Right lobe of liver (tissue), 6 donors: ENCODE measurements around the gene P2RY11. TPM values are rescaled to one million over a fixed set of nuclear protein-coding genes. Genes with fewer than 3 reads are reported as not detected.
A peak's percentile ranks its signal among the peaks of the same experiment; 100 is the strongest.

ENCODE experiments used
- ATAC-seq, 4 donors: fragments of 200-7000 bp; cut with Tn5 transposase; one replicate each; pipeline ENCODE4 v1.9.1; 2020; ENCODE audit warnings: mild to moderate bottlenecking in 4 of 4, moderate library complexity in 4 of 4
- DNase-seq, 3 donors: peaks; one replicate each; pipeline ENCODE4 v3.0.0-alpha.2; 2020
- H3K27ac ChIP-seq, 3 donors: fragments of 200-600 bp; one replicate each; pipeline ENCODE4 v1.8.0; 2022
- H3K27me3 ChIP-seq, 2 donors: fragments of 200-600 bp; one replicate each; pipeline ENCODE4 v1.8.0; 2022
- H3K36me3 ChIP-seq, 4 donors: fragments of 200-600 bp; sonication (generic) in 1 of 4; one replicate each; pipeline versions ENCODE4 v1.5.1 to v1.8.0; 2017 to 2022; ENCODE audit warnings: control low read depth in 1 of 4
- H3K4me1 ChIP-seq, 4 donors: fragments of 200-600 bp; sonication (generic) in 1 of 4; one replicate each; pipeline versions ENCODE4 v1.5.1 to v1.8.0; 2017 to 2022; ENCODE audit warnings: control low read depth in 1 of 4
- H3K4me3 ChIP-seq, 3 donors: fragments of 200-600 bp; one replicate each; pipeline ENCODE4 v1.8.0; 2022
- H3K9me3 ChIP-seq, 4 donors: fragments of 200-600 bp; sonication (generic) in 1 of 4; one replicate each; pipeline versions ENCODE4 v1.5.1 to v1.8.0; 2017 to 2022; ENCODE audit warnings: control low read depth in 1 of 4
- CTCF ChIP-seq, 4 donors: fragments of 200-600 bp in 3 of 4; fragments of 450-650 bp in 1 of 4; IDR thresholded peaks; one replicate each; pipeline versions ENCODE4 v1.5.1 to v1.8.0; 2016 to 2022; ENCODE audit warnings: antibody characterized with exemption in 4 of 4, mild to moderate bottlenecking in 2 of 4
- POLR2A ChIP-seq: fragments of 450-650 bp; IDR thresholded peaks from one replicate; pipeline ENCODE4 v1.6.1; 2017; ENCODE audit warnings: antibody characterized with exemption, mild to moderate bottlenecking
- WGBS: methylation state at CpG from one replicate; pipeline ENCODE4 v1.1.6; 2018; ENCODE audit warnings: low coverage, low lambda C conversion rate; ENCODE audit not compliant: insufficient coverage; ENCODE audit errors: missing lambda C conversion rate; 5-methylcytosine and 5-hydroxymethylcytosine counted together
- intact Hi-C, 2 donors: fragments of 100-400 bp; cut with DNase I; formaldehyde crosslinking; loops; one replicate each; pipeline versions ENCODE4 v1.11.2 to v1.14.1; 2022
- total RNA-seq, 6 experiments: library from RNA; depleted of rRNA in 2 of 6; stranded (reverse); fragments of >200 nt in 2 of 6; fragmentation: NEBNext Ultra II Directional in 3 of 6; extraction: Animal tissue kit (Norgen Biotek cat#: 25700) in 3 of 6; gene quantifications; one replicate each; pipeline versions ENCODE4 v1.1.0 to v1.2.4, GENCODE V29; 2016 to 2023
- donor health status: DM: no; HTN: yes; CAD: no.
- donor health status: DM: no; HTN: no; CAD: no.
- donor health status: DM: no; HTN: no; CAD: no.
- donor health status: DM: no; HTN: yes; CAD: no.
- donor health status: DM: no; HTN: yes; CAD: no.

P2RY11 gene
- total RNA-seq, 6 experiments from 2014 or later: 2.9 to 6.8 (median 5.0) TPM

- WGBS: 18% methylated on average over 2 of the region's 7 CpGs
- ATAC-seq: no peak
- TF ChIP-seq POLR2A (no peak), CTCF (IDR thresholded peaks at IDR 0.05) (no peak)
- Histone ChIP-seq H3K9me3 (no peaks in the 10 kb centered on the region), H3K27me3 (no peaks in the 10 kb centered on the region), H3K27ac (peak overlapping the region in 1 of 3 donors; percentile 40), H3K4me3 (no peak overlapping the region), H3K4me1 (peaks cover 0 to 7% (median 3%) of the 10 kb centered on the region in 4 donors), H3K36me3 (peaks cover 0 to 6% (median under 1%) of the 10 kb centered on the region in 4 donors)
- intact Hi-C loops: no loop called here
- DNase-seq: no peak
Measured at GRCh38 chr19:10102787-10103236, 8.7 kb upstream of the P2RY11 start.

DNA sequence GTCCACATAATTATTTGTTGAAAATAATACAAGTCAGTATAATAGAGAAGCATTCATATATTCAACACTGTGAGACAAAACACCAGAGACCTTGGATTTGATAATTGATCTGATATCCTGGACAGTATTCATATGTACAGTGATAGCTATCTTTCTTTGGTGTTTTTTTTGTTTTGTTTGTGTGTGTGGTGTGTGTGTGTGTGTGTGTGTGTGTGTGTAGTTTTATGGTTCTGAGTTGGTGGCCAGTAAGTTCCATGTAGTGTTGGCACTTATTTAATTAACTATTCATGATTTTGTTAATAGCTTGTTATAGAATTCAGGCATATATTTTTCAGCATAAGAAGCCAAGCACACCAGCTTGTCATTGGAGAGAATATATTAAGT lies 7.4 kb upstream of the P2RY11 start:
- intact Hi-C loops: no loop called here
- H3K9me3 ChIP-seq: no peaks in the 10 kb centered on the region
- H3K27me3 ChIP-seq: no peaks in the 10 kb centered on the region
- TF ChIP-seq CTCF (IDR thresholded peaks at IDR 0.05) (no peak), POLR2A (no peak)
- DNase-seq (no peak), ATAC-seq (no peak)
- no peak overlapping the region for H3K4me3 ChIP-seq
- peaks cover 0 to 18% (median 7%) of the 10 kb centered on the region in 4 donors for H3K36me3 ChIP-seq
- no peak overlapping the region for H3K27ac ChIP-seq
- H3K4me1 ChIP-seq: peaks cover 0 to 7% (median 3%) of the 10 kb centered on the region in 4 donors

GRCh38 chr19:10104665-10105508 lies 6.6 kb upstream of the P2RY11 start:
- Histone ChIP-seq H3K36me3 (peaks cover 0 to 25% (median 14%) of the 10 kb centered on the region in 4 donors), H3K9me3 (no peaks in the 10 kb centered on the region), H3K27ac (peak overlapping the region in 2 of 3 donors; percentile 9 to 22), H3K27me3 (no peaks in the 10 kb centered on the region), H3K4me1 (peaks cover 0 to 7% (median 3%) of the 10 kb centered on the region in 4 donors), H3K4me3 (no peak overlapping the region)
- TF ChIP-seq POLR2A (no peak), CTCF (IDR thresholded peaks at IDR 0.05) (no peak)
- intact Hi-C loops: no loop called here
- no peak for DNase-seq
- peak in 3 of 4 donors; percentile 7 to 14 (median 9) for ATAC-seq
- 46% methylated on average over 11 of the region's 15 CpGs for WGBS

DNA sequence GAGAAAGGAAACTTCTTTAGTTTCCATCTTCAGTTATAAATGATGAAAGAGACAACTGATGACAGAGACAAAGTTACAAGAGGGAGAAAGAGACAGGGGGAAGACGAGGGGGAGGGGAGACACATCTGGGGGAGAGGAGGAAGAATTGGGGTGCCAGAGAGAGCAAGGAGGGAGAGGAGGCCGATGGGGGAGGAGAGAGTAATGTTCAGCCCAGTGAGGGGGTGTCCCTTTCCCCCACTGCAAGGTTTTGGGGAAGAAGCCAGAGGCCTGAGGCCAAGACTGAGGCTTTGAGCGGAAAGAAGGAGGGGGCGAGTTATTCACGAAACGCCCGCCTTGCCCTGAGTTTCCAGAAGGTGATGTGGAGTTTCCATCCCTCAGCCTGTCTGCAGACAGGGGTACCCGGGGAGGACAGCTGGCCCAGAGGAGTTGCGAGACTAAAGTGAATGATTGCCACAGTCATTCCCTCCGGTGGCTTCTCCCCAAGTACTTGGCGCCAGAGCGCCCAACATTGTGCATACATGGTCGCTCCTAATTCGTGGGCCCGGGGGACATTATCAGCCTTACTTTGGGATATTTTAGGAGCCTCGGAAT lies 5.9 kb upstream of the P2RY11 start:
- DNase-seq (no peak), ATAC-seq (peak in 1 of 4 donors; percentile 2)
- Histone ChIP-seq H3K36me3 (peaks cover 0 to 33% (median 20%) of the 10 kb centered on the region in 4 donors), H3K4me1 (peaks cover 0 to 7% (median 3%) of the 10 kb centered on the region in 4 donors), H3K4me3 (peak overlapping the region in 1 of 3 donors; percentile 81), H3K9me3 (no peaks in the 10 kb centered on the region), H3K27ac (peak overlapping the region in 1 of 3 donors; percentile 22), H3K27me3 (no peaks in the 10 kb centered on the region)
- 22% methylated on average over 9 of the region's 16 CpGs for WGBS
- TF ChIP-seq POLR2A (no peak), CTCF (IDR thresholded peaks at IDR 0.05) (no peak)
- intact Hi-C loops: no loop called here
